ENCODE results near the gene C4BPA. TPM values are rescaled to one million over a fixed set of nuclear protein-coding genes. Genes with fewer than 3 reads are reported as not detected.

C4BPA gene
- total and polyA plus RNA-seq, 2 of the 8 experiments (the other 6 are each of a cell fraction or from before 2014, with no cell fraction given): not detected

DNA sequence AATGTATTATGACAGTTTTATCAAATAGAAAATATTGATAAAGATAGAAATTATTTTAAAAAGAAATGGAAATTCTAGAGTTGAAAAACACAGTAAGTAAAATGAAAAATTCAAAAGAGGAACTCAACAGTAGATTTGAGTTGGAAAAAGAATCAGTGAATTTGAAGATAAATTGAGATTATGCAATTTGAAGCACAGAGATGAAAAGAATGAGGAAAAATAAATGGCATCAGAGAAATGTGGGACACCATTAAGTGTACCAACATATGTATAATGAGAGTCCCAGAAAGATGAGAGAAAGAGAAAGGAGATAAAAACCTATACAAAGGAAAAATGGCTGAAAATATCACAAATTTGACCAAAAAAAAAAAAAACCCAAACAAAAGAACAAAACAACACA lies 25.0 kb downstream of the C4BPA start:
- H3K14ac ChIP-seq (ENCODE audit: insufficient read length): no peak overlapping the region
- H3K79me1 ChIP-seq (ENCODE audit: low read depth, low read length): no peaks in the 10 kb centered on the region
- no peak overlapping the region for H3K9ac ChIP-seq (replicated peaks in 1 of 4; ENCODE audit: extremely low read depth in 1 of 4, low read depth in 3 of 4, low read length in 3 of 4)
- H3K27me3 ChIP-seq (replicated peaks in 1 of 4; ENCODE audit: control insufficient read depth in 3 of 4, extremely low read depth in 1 of 4, insufficient read depth in 3 of 4, low read length in 3 of 4): no peaks in the 10 kb centered on the region
- H3K56ac ChIP-seq (replicated peaks; ENCODE audit: insufficient read length, low read depth, low read length): no peak overlapping the region
- no peak overlapping the region for H3K27ac ChIP-seq (ENCODE audit: low read depth, low read length)
- H3K4me2 ChIP-seq (ENCODE audit: insufficient read depth in 1 of 2, low read depth in 2 of 2, low read length in 2 of 2): no peak overlapping the region
- H3K36me3 ChIP-seq (ENCODE audit: control insufficient read depth in 2 of 4, insufficient read depth in 4 of 4, low read length in 3 of 4): no peaks in the 10 kb centered on the region
- H3K23ac ChIP-seq (ENCODE audit: insufficient read length): no peak overlapping the region
- no peak overlapping the region for H4K91ac ChIP-seq (replicated peaks; ENCODE audit: insufficient read length, low read length)
- FAIRE-seq (no peak), DNase-seq (ENCODE audit: low read depth in 1 of 2, low spot score in 2 of 2) (no peak)
- no peak overlapping the region for H3K4me3 ChIP-seq (ENCODE audit: extremely low read depth in 1 of 4, insufficient read depth in 2 of 4, low read depth in 3 of 4, low read length in 4 of 4)
- no peak overlapping the region for H2BK20ac ChIP-seq (ENCODE audit: low read length)
- no peak overlapping the region for H4K5ac ChIP-seq (ENCODE audit: insufficient read length, low read depth, low read length)
- no peak overlapping the region for H2BK12ac ChIP-seq (ENCODE audit: low read depth, low read length)
- H2BK15ac ChIP-seq (ENCODE audit: low read length): no peak overlapping the region
- no peaks in the 10 kb centered on the region for H3K23me2 ChIP-seq (ENCODE audit: low read depth, low read length)
- no peak overlapping the region for H3K4ac ChIP-seq (replicated peaks; ENCODE audit: insufficient read length, low read depth, low read length)
- no peaks in the 10 kb centered on the region for H3K9me3 ChIP-seq (ENCODE audit: insufficient read depth in 2 of 2, low read depth in 1 of 2, low read length in 1 of 2)
- no peak overlapping the region for H3K18ac ChIP-seq (ENCODE audit: extremely low read depth, low read length)
- ChIA-PET CTCF (ENCODE audit: partially characterized antibody) (interaction anchor here (1.0 kb wide), 1 partner anchor 9 kb away, joined by 3 read pairs; no protein-coding TSS in a partner anchor), POLR2A (ENCODE audit: partially characterized antibody) (no interaction called here)
- no peak overlapping the region for H2AK5ac ChIP-seq (ENCODE audit: low read depth, low read length)
- no peaks in the 10 kb centered on the region for H3K4me1 ChIP-seq (replicated peaks in 1 of 4; ENCODE audit: control insufficient read depth in 3 of 4, insufficient read depth in 4 of 4, low read length in 3 of 4)
- no peaks in the 10 kb centered on the region for H3K79me2 ChIP-seq (ENCODE audit: control insufficient read depth in 1 of 2, insufficient read depth in 2 of 2, low read length in 2 of 2)
- TF ChIP-seq BRCA1 (IDR thresholded peaks at IDR 0.05; ENCODE audit: low read depth, low read length): no peak
- H2AFZ ChIP-seq (ENCODE audit: low read length): no peak overlapping the region
- H4K8ac ChIP-seq (ENCODE audit: extremely low read depth, insufficient read depth, low read length): no peak overlapping the region
- no peak overlapping the region for H2BK120ac ChIP-seq (replicated peaks; ENCODE audit: low read depth, low read length)
- H4K20me1 ChIP-seq (replicated peaks in 1 of 2; ENCODE audit: control insufficient read depth in 1 of 2, insufficient read depth in 2 of 2, low read length in 2 of 2): no peaks in the 10 kb centered on the region
- no peak overlapping the region for H2BK5ac ChIP-seq (ENCODE audit: low read depth, low read length)
